Spleen (tissue), 11 donors: ENCODE data around the gene RHOV. TPM values are rescaled to one million over a fixed set of nuclear protein-coding genes. Genes with fewer than 3 reads are reported as not detected.

ENCODE experiments used
- DNase-seq: peaks from one replicate; pipeline ENCODE4 v3.0.0-alpha.2; 2020
- H3K27ac ChIP-seq, 8 donors: fragments of 200-600 bp; sonication (generic) in 7 of 8; 1 replicate in 4 of 8; 2 replicates in 4 of 8; pipeline versions ENCODE4 v1.5.0 to v1.8.0; 2016 to 2021; ENCODE audit warnings: inconsistent platforms in 4 of 8, mild to moderate bottlenecking in 4 of 8, moderate library complexity in 1 of 8
- H3K27me3 ChIP-seq, 7 donors: fragments of 200-600 bp; sonication (generic) in 6 of 7; replicated peaks in 1 of 7; 1 replicate in 4 of 7; 2 replicates in 3 of 7; pipeline versions ENCODE4 v1.5.0 to v1.8.0; 2016 to 2021; ENCODE audit warnings: inconsistent platforms in 3 of 7, mild to moderate bottlenecking in 1 of 7
- H3K36me3 ChIP-seq, 6 donors: fragments of 200-600 bp; sonication (generic) in 5 of 6; 1 replicate in 4 of 6; 2 replicates in 2 of 6; pipeline versions ENCODE4 v1.5.0 to v1.8.0; 2016 to 2021; ENCODE audit warnings: inconsistent platforms in 2 of 6
- H3K4me1 ChIP-seq, 6 donors: fragments of 200-600 bp; sonication (generic) in 5 of 6; 1 replicate in 3 of 6; 2 replicates in 3 of 6; pipeline versions ENCODE4 v1.5.0 to v1.8.0; 2016 to 2021; ENCODE audit warnings: inconsistent platforms in 3 of 6
- H3K4me3 ChIP-seq, 8 donors: fragments of 200-600 bp; sonication (generic) in 7 of 8; 1 replicate in 4 of 8; 2 replicates in 4 of 8; pipeline versions ENCODE4 v1.5.0 to v1.8.0; 2016 to 2021; ENCODE audit warnings: inconsistent platforms in 4 of 8, mild to moderate bottlenecking in 4 of 8, moderate library complexity in 2 of 8
- H3K9me3 ChIP-seq, 8 donors: fragments of 200-600 bp; sonication (generic) in 7 of 8; 1 replicate in 4 of 8; 2 replicates in 4 of 8; pipeline versions ENCODE4 v1.5.0 to v1.8.0; 2016 to 2021; ENCODE audit warnings: inconsistent platforms in 4 of 8
- CTCF ChIP-seq, 11 experiments: fragments of 200-600 bp in 7 of 11; fragments of 450-650 bp in 4 of 11; sonication (generic) in 4 of 11; IDR thresholded peaks in 8 of 11; conservative IDR thresholded peaks in 3 of 11; 1 replicate in 7 of 11; 2 replicates in 4 of 11; pipeline versions ENCODE4 v1.4.0 to v1.8.0; 2016 to 2021; ENCODE audit warnings: antibody characterized with exemption in 11 of 11, inconsistent platforms in 4 of 11, mild to moderate bottlenecking in 1 of 11
- POLR2A ChIP-seq, 3 donors: fragments of 450-650 bp; IDR thresholded peaks; one replicate each; pipeline ENCODE4 v1.5.1; 2017; ENCODE audit warnings: antibody characterized with exemption in 3 of 3, mild to moderate bottlenecking in 1 of 3
- POLR2AphosphoS5 ChIP-seq, 3 donors: sonication (generic); formaldehyde crosslinking; IDR thresholded peaks; one replicate each; pipeline ENCODE4 v1.5.1; 2017; ENCODE audit warnings: antibody characterized with exemption in 3 of 3
- WGBS, 5 donors: extraction: QIAGEN DNeasy Blood & Tissue Kit in 3 of 5; methylation state at CpG; one replicate each; pipeline versions ENCODE4 v1.1.5 to v1.1.7; 2013 to 2018; 5-methylcytosine and 5-hydroxymethylcytosine counted together
- intact Hi-C: fragments of 100-400 bp; cut with DNase I; formaldehyde crosslinking; loops from one replicate; pipeline ENCODE4 v1.15.0; 2023; ENCODE audit warnings: low total_unique reads
- polyA plus RNA-seq, 3 donors: library from polyadenylated mRNA; stranded (reverse); fragments of 200-250 nt; gene quantifications; one replicate each; pipeline ENCODE4 v1.2.1, GENCODE V29; 2013
- total RNA-seq, 7 donors: library from RNA; depleted of rRNA in 3 of 7; stranded (reverse); fragments of >200 nt in 3 of 7; fragmentation: NEBNext Ultra II Directional in 4 of 7; extraction: Animal tissue kit (Norgen Biotek cat#: 25700) in 4 of 7; gene quantifications; one replicate each; pipeline versions ENCODE4 v1.1.0 to v1.2.1, GENCODE V29; 2016 to 2021
- donor health status: healthy with polysubstance abuse.
- donor health status: DM: no; HTN: no; CAD: no; lungs with moderate emphysema.
- donor health status: DM: no; HTN: no; CAD: no.
- donor health status: Bipolar disorder and iron deficiency.
- donor health status: healthy.
- donor health status: DM: no; HTN: no; CAD: no.
- donor health status: DM: yes; HTN: yes; CAD: no.

Gene RHOV
- total and polyA plus RNA-seq, 10 donors = 0.06 to 0.19 TPM; not detected in 8

DNA sequence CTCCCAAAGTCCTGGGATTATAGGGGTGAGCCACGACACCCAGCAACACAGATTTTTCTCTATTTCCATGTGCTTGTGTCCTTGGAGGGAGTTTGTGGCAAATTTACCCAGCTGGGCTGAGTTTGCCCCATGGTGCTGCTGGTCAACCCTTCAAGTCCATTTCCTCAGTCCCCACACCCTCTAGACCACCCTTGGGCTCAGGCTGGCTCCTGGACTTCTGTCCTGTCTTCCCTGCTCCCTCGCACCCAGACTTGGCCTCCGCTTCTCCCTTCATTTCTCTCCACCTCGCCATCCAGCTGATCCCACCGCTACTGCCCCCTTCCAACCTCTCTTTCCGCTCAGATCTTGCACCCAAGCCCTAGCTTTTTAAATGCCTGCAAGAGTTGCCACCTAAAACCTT is 7.3 kb upstream of the RHOV start:
- DNase-seq = no peak
- Histone ChIP-seq H3K27me3 (no peaks in the 10 kb centered on the region), H3K4me1 (no peaks in the 10 kb centered on the region), H3K36me3 (no peaks in the 10 kb centered on the region), H3K4me3 (no peak overlapping the region), H3K9me3 (peaks cover 0 to 3% (median 0%) of the 10 kb centered on the region in 8 donors), H3K27ac (no peak overlapping the region)
- 92 to 99% (median 97%) methylated on average over 6 of the region's 6 CpGs for WGBS, 5 donors
- intact Hi-C loops = no loop called here
- TF ChIP-seq CTCF (IDR thresholded peaks at IDR 0.05 in 8 of 11, conservative IDR thresholded peaks at IDR 0.05 in 3 of 11) = no peak
- no peak for TF ChIP-seq POLR2AphosphoS5 (IDR thresholded peaks at IDR 0.05)
- no peak for TF ChIP-seq POLR2A (IDR thresholded peaks at IDR 0.05)

DNA sequence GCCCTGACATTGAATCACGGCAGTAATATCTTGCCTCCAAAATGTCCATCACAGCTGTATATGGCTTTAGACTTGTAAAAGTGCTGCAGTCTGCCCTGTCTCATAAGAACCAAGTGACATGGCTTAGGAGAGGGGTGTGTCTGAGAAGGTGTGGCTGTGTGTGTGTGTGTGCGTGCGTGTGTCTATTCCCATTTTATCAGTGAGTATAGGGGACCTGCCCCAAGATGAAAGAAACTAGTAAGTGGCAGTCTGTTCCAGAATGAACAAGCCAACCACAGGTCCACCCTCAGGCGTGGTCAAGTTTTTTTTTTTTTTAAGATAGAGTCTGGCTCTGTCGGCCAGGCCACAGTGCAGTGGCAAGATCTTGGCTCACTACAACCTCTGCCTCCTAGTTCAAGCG is 5.6 kb upstream of the RHOV start:
- no peaks in the 10 kb centered on the region for H3K36me3 ChIP-seq
- H3K9me3 ChIP-seq = peaks cover 0 to 3% (median 0%) of the 10 kb centered on the region in 8 donors
- H3K4me3 ChIP-seq = no peak overlapping the region
- H3K27me3 ChIP-seq = peaks cover 0 to 2% (median 0%) of the 10 kb centered on the region in 7 donors
- no peak overlapping the region for H3K27ac ChIP-seq
- TF ChIP-seq CTCF (IDR thresholded peaks at IDR 0.05 in 8 of 11, conservative IDR thresholded peaks at IDR 0.05 in 3 of 11) = no peak
- TF ChIP-seq POLR2AphosphoS5 (IDR thresholded peaks at IDR 0.05) = no peak
- TF ChIP-seq POLR2A (IDR thresholded peaks at IDR 0.05) = no peak
- peaks cover 0 to 2% (median under 1%) of the 10 kb centered on the region in 6 donors for H3K4me1 ChIP-seq
- no peak for DNase-seq
- intact Hi-C loops = no loop called here
- 77 to 92% (median 80%) methylated on average over 6 of the region's 6 CpGs for WGBS, 5 donors

DNA sequence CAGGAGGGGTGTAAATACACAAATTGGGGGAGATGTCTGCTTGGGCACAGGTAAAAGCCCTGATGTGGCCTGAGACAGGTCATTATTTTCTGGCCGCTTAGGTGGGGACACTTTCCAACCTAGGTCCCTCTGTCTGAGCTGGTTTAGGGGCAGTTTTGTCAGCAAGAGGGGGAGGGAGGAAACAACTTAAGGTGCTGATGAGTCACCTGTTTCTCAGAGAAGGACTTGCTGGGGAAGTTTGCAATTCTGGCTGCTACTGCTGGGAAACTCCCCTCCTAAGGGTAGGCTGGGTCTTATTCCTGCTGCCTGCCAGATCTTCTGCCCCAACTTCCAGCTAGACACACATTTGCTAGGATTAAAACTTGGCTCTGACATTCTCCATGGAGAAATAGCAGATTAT is 4.8 kb upstream of the RHOV start:
- Histone ChIP-seq H3K36me3 (no peaks in the 10 kb centered on the region), H3K9me3 (peaks cover 0 to 3% (median 0%) of the 10 kb centered on the region in 8 donors), H3K27ac (no peak overlapping the region), H3K4me1 (peaks cover 0 to 10% (median 9%) of the 10 kb centered on the region in 6 donors), H3K4me3 (no peak overlapping the region), H3K27me3 (peaks cover 0 to 10% (median 0%) of the 10 kb centered on the region in 7 donors)
- 73 to 89% (median 82%) methylated on average over 1 of the region's 1 CpG for WGBS, 5 donors
- DNase-seq = no peak
- intact Hi-C loops = no loop called here
- TF ChIP-seq POLR2AphosphoS5 (IDR thresholded peaks at IDR 0.05) (no peak), POLR2A (IDR thresholded peaks at IDR 0.05) (no peak), CTCF (IDR thresholded peaks at IDR 0.05 in 8 of 11, conservative IDR thresholded peaks at IDR 0.05 in 3 of 11) (no peak)

GRCh38 chr15:40877694-40878093 is 3.7 kb upstream of the RHOV start:
- Histone ChIP-seq H3K27me3 (peaks cover 0 to 21% (median 5%) of the 10 kb centered on the region in 7 donors), H3K9me3 (no peaks in the 10 kb centered on the region), H3K4me1 (peaks cover 0 to 19% (median 15%) of the 10 kb centered on the region in 6 donors), H3K27ac (no peak overlapping the region), H3K4me3 (no peak overlapping the region), H3K36me3 (no peaks in the 10 kb centered on the region)
- no peak for DNase-seq
- 44 to 72% (median 61%) methylated on average over 2 of the region's 2 CpGs for WGBS, 5 donors
- no peak for TF ChIP-seq POLR2AphosphoS5 (IDR thresholded peaks at IDR 0.05)
- TF ChIP-seq CTCF (IDR thresholded peaks at IDR 0.05 in 8 of 11, conservative IDR thresholded peaks at IDR 0.05 in 3 of 11) = no peak
- intact Hi-C loops = no loop called here
